Measurements from ENCODE around the gene MORN5.

The MORN5 gene

GRCh38 chr9:122192914-122193525 is 33.3 kb downstream of the MORN5 start:
- FAIRE-seq = no peak

DNA sequence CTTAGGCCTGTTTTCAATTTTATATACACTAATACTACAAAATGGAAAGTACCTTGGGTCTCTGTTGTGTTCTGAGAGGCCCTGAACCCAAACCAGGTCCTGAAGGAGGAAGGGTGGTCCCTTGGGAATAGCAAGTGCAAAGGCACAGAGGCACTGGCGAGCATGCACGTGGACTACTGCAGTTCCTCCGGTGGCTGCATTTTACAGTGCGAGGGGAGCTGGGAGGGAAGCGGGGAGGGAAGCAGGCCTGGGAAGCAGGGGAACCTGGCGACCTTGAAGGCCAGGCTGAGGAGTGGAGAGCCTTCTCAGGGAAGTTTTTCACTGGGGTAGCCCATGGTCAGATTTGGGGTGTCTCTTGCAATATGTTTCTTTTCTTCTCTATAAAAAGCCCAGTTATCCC is 33.9 kb downstream of the MORN5 start:
- FAIRE-seq = no peak

DNA sequence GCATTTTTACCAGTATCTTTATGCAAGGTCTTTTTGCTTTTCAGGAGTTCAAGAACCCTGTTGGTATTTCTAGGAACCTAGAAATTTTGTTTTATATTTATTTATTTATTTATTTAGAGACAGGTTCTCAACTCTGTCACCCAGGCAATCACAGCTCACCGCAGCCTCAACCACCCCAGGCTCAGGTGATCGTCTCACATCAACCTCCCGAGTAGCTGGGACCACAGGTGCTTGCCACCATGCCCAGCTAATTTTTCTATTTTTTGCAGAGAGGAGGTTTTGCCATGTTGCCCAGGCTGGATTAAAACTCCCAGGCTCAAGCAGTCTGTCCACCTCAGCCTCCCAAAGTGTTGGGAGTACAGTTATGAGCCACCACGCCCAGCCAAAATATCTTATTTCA is 36.2 kb downstream of the MORN5 start:
- FAIRE-seq = no peak

DNA sequence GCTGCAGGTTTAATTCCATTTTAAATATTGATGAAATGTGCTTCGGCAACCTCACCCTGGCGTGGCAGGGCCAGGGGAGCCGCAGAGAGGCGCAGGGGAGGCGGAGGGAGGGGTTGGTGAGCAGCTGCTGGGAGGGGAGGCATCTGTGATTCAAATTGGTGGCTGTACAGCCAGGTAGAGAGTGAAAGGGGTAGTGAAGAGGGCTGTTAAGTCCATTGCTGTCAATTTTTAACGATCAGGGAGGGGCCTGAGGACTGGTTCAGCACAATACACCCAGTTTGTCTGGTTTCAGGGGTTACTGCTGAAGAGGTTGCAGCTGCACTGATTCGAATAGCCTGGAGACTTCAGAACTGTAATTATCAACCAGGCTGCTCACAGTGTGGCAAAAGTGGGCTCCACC is 37.7 kb downstream of the MORN5 start:
- no peak for FAIRE-seq

DNA sequence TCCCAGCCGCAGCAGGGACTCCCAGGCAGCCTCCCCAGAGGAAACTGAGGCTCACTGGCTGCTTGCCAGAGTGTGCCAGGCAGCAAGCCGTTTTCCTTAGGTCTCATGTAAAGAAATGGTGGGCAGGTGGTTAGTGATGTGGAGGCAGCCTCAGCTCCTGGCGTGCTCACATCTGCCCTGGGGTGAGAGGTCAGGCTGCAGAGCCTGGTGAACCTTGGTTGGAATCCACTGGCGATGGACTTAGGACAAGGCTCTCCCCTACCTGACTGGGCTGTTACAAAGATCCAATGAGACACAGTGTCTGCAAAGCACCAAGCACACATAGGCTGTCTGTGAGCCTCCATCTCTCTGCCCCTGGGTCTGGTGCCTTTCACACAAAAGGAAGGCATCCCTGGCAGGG is 38.2 kb downstream of the MORN5 start:
- FAIRE-seq = no peak

GRCh38 chr9:122200960-122201595 is 41.4 kb downstream of the MORN5 start:
- no peak for FAIRE-seq

- FAIRE-seq = no peak
Observed at GRCh38 chr9:122201641-122202040, 41.9 kb downstream of the MORN5 start.

DNA sequence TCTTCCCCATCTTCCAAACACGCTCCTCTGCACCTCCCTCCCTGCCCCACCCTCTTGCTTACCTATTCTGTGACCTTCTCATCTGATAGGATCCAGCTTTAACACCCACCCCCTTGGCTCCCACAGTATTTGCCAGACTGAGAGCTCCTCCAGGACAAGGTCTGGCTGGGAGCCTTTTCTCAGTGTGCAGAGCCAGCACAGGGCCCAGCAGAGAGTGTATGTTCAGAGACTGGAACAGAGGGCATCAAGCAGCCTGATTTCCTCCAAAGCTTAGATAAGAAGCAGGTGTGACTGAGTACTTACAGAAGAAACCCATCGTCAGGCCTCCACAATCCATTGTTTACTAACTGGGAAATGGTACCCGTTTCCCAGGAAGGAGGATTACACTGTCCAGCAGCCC is 42.4 kb downstream of the MORN5 start:
- FAIRE-seq = no peak

GRCh38 chr9:122204055-122204454 is 44.3 kb downstream of the MORN5 start:
- no peak for FAIRE-seq

DNA sequence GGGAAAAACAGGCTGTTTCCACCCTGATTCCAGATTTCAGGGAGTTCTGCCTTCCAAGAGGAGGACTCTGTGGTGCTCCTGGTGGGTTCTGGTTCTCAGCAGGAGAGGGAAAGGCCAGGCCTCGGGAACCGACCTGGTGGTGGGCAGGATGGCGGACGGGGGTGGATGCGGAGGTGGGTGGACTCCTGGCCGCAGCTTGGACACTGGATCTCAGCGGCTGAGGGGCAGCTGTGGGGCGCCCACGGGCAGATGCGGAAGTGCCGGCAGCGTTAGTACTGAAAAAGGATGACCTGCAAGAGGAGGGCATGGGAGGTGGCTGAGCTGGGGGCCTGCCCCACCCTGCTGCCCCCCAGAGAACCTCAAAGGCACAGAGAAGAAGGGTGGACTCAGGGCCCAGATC is 44.8 kb downstream of the MORN5 start:
- no peak for FAIRE-seq

- no peak for FAIRE-seq
Observed at GRCh38 chr9:122205176-122205575, 45.5 kb downstream of the MORN5 start.

DNA sequence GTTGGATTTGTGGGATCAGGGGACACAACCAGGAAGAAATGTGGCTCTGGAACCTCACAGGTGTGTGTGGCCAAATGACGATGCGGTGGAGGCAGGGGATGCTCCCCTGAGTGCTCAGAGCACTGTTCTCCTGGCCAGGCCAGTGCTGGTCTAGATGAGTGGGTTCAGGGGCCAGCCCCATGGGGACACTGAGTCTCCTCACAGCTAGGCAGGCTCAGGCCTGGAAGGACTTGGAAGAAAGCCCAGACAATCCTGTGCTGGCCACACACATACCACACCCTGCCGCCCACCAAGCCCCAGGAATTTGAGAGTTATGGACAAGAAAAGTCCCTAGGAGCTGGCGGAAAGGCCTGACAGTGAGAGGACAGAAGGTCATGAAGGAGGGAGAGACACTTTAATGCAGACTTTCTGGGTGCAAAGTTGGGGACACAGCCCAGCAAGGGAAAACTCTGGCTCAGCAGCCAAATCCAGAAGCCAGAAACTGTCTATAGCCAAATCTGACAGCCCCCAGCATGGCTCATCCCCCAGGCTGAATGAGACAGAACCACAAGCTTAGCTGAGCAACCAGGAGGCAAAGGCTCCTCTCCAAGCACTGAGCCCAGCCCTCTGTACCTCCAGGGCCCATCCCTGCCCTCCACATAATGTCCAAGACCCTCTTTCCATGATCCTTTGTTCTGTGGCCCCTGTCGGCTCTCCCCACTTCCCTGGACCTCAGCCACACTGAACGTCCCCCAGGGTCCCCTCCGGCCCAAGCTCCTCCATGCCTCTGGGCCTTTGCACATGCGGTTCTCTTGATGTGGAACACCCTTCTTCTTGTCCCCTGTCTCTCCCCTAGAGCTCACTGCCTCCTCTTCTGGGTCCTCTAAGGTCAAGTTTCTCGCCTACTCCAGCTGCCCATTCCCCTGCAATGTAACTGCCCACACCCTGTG is 46.7 kb downstream of the MORN5 start:
- FAIRE-seq = no peak

GRCh38 chr9:122207096-122207495 is 47.4 kb downstream of the MORN5 start:
- no peak for FAIRE-seq

DNA sequence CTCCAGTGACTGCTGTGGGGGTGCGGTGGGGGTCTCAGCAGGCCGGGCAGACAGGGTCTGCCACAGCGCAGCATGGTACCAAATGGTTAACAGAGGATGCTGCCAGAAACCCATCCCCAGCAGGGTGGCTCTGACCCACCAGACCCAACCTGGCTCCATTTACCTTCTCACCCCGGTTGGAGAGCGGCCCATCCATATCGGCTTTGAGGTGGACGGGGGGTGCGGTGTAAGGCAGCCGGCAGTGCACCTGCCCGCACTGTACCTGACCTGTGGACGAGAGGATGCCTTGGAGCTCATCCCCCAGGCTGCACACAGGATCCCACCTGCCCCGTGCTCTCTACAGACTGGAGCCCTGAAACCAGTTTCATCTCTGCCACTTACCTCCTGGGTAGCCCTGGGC is 49.7 kb downstream of the MORN5 start:
- no peak for FAIRE-seq

- FAIRE-seq = no peak
Observed at GRCh38 chr9:122212473-122213004, 52.8 kb downstream of the MORN5 start.

DNA sequence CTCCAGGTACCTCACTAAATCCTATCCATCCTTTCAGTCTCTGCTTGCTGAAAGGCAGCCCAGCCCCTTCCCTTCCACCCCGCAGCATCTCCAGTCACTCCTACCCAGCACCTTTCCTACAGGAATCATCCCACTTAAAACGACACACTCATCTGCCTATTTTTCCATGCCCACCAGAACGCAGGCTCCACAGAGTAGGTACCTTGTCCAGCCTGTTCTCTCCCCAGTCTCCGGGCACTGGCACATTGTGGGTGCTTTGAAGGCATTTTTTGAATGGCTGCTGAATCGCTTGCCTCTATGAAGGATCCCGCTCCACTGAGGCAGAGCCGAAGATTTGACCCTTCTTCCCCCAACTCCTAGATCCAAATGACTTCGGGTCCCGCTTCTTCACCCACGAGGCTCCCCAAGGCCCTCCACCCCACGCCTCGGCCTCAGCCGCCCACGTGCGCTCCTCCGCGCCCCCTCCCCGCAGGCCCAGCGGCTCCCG is 53.4 kb downstream of the MORN5 start:
- FAIRE-seq = no peak

GRCh38 chr9:122213589-122214413 is 54.1 kb downstream of the MORN5 start:
- FAIRE-seq = no peak

DNA sequence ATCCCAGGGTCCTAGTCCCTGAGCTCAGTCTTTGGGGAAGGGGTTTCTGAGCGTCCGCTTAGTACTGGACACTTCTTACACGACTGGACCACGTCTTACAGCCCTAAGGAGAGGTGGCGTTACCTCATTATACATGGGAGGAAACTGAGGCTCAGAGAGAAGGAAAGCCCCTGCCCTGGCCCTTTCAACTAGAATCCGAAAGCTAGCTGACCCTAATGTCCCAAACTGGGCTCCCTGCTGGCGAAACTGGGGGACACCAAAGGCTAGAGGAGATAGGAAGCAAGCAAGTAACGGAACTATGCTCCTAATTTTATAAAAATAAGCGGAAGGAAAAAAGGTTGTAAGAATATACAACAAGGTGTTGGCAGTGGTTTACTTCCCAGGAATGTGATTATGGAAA is 54.8 kb downstream of the MORN5 start:
- no peak for FAIRE-seq

- no peak for FAIRE-seq
Observed at GRCh38 chr9:122215663-122216062, 56.0 kb downstream of the MORN5 start.

DNA sequence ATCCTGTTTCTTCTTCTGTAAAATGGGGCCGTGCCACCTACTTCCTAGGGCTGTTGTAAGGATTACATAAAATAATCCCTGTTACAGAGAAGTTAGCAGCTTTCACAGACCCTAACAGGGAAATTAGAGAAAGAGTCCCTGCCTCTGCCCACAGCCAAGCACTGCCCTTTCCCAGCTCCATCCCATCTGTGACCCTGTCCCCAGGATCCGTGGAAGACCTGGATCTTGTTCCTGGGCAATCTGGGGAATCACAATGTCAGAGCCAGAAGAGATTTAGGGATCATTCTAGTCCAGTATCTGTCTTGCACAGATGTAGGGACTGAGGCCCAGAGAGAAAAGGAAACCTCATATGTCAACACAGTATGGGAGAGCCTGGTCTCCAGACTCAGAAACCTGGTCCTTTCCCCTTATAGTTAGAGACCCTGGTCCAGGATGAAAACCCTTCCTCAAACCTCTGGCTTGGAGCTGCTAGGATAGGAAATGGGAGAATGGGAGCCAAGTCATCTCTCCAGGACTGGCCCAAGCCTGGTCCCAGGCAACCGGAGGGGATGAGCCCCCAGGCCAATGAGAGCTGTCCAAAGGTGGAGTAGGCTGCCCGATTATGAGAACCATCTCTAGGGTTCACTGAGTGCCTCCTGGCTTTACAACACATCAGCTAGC is 56.6 kb downstream of the MORN5 start:
- no peak for FAIRE-seq

GRCh38 chr9:122216798-122217418 is 57.2 kb downstream of the MORN5 start:
- no peak for FAIRE-seq
